Erythroblast (primary cell): ENCODE results near the gene STXBP1.

Experiments
- GATA1 ChIP-seq: IDR thresholded peaks from 2 replicates; pipeline ENCODE4 v1.6.1; 2011; ENCODE audit warnings: low read depth, mild to moderate bottlenecking, control low read depth, low read length, moderate library complexity
- POLR2A ChIP-seq: IDR thresholded peaks from 2 replicates; pipeline ENCODE4 v1.6.1; 2011; ENCODE audit warnings: mild to moderate bottlenecking, low read length

DNA sequence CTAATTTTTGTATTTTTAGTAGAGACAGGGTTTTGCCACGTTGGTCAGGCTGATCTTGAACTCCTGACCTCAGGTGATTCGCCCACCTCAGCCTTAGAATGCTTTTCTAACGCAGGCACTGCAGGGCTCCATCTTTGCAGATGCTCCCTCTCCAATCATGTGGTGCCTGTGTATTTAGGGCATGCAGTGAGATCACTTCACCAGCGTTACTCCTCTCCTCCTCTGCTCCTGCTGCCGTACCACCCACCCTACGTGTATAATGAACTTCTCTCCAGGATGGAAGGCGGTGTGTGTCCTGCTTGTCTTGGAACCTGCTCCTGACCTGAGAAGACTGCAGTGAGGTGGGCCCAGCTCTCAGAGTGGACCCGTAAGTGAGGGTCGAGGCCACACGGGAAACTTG is 81.1 kb downstream of the STXBP1 start:
- TF ChIP-seq POLR2A, result no peak
- no peak for TF ChIP-seq GATA1
